ENCODE results near the gene FBXL14.

- TF ChIP-seq CTCF (IDR thresholded peaks at IDR 0.05 in 8 of 11, conservative IDR thresholded peaks at IDR 0.05 in 3 of 11) (peak in 2 of 11 experiments; percentile 13 to 26), POLR2A (IDR thresholded peaks at IDR 0.05) (no peak), POLR2AphosphoS5 (IDR thresholded peaks at IDR 0.05) (no peak)
Observed at GRCh38 chr12:1544996-1545700, 49.2 kb downstream of the FBXL14 start.
